HuH-7.5 (cell line): ENCODE results near the gene PPP5C.
"Not testable (repeated sequence)": the region's sequence is repeated elsewhere in the genome, so short reads cannot be mapped to it uniquely, and the experiment has no call there.

Experiments used
- DNase-seq: peaks from one replicate; pipeline ENCODE4 v3.0.0; 2011; ENCODE audit warnings: low spot score

Gene PPP5C

DNA sequence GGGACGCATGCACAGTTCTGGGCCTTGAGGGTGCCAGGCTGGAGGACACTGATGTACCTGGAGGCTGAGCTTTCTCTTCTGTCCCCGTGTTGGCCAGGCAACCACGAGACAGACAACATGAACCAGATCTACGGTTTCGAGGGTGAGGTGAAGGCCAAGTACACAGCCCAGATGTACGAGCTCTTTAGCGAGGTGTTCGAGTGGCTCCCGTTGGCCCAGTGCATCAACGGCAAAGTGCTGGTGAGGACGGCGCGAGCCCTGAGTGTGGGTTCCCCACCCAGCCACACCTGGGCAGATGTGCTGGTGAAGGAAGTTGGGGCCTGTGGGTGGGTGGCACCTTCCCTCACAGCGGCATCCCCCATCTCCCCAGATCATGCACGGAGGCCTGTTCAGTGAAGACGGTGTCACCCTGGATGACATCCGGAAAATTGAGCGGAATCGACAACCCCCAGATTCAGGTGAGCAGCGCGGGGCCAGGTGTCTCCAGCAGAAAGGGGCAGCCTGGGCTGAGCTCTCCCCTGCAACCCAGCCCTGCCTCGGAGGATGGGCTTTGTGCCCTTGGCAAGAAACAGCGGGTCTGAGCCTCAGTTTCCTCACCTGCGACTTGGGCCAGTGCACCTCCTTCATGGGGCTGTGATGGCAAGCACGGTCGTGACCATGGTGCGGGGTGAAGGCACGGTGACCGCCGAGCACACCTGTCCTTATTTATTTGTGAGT lies 40.3 kb downstream of the PPP5C start:
- DNase-seq: no peak

DNA sequence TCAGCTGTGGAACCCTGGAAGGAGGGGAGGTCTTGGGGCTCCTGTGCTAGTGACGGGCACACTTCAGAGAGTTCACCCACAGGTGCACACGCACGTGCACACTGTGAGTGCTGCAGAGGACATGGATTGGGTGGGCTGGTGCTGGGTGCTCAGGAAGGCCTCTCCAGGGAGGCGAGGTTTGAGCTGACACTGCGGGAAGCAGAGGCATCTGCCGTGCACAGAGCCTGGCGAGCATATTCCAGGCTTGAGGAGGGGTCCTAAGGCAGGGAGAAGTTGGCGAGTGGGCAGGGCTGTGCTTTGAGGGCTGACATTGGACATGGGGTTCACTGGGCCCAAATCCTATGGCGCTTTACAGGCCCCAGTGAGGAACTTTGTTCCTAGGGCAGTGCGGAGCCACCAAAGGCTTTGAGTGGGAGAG lies 40.8 kb downstream of the PPP5C start:
- DNase-seq: no peak

DNA sequence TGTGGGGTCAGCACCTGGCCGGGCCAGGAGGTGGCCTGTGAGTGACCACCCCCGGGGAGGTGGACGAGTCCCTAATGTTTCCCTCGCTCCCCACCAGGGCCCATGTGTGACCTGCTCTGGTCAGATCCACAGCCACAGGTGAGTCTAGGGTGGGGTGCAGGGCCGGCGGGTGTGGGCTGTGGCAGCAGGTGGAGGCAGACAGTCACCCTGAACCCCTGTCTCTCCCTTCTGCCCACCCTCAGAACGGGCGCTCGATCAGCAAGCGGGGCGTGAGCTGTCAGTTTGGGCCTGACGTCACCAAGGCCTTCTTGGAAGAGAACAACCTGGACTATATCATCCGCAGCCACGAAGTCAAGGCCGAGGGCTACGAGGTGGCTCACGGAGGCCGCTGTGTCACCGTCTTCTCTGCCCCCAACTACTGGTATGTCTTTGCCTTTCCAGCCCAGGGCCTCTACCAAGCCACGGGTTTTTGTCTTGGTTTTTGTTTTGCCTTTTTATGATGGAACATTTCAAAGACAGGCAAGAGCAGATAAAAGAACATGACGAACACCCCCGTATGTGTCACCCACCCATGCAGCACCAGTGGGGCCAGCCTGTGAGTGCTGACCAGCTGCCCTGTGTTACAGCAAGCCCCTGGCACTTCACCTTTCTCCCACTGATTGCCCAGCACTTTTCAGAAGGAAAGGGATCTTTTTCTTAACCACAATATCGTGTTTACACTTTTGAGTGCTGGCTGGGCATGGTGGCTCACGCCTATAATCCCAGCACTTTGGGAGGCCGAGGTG lies 41.6 kb downstream of the PPP5C start:
- no peak for DNase-seq

DNA sequence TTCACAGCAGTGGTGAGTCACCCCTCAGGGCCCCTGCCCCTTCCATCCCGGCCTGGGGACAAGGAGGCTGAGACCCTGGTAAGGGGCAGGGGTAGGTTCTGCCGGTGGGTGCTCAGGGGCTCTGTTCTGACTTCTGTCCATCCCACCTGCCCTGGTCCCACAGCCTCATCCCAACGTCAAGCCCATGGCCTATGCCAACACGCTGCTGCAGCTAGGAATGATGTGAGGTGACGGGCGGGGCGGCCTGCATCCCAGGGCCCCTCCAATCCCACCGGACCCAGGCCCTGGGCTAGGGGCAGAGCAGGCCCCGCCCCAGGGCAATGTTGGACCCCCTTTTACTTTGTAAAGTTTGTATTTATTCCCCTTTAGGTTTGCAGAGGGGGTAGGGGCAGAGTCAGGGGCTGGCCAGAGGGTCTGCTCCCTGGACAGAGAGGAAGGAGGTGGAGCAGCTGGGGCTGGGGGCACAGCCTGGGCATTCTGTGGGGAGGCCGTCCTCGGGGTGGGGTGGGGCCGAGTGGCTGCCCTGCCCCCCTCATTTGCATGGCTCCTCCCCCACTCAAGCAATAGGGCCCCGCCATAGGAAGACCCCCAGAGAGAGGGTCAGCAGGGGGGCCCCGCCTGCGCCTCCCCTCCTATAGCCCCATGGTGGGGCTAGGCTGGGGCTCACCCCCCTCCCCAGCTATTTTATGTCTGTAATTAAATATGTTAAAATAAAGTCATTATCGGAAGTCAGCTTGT lies 43.4 kb downstream of the PPP5C start:
- no peak for DNase-seq

DNA sequence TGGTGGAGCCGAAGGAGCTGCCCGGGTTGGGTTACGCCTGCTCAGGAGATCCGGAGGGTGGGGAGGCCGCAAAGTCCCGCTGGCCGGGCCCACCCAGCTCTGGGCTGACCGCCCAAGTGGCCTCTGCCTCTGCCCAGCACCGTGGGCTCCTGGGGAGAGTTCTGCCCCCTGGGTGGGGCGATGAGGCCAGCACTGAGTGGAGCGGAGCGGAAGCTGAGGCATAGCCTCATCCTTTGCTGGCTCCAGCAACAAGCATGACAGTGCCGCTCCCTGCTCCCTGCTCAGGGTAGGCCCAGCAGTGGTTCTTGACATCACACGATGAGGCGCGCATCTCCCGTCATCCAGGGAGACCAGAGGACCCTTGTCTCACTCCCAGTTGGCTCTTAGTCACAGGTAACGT lies 44.0 kb downstream of the PPP5C start:
- no peak for DNase-seq

DNA sequence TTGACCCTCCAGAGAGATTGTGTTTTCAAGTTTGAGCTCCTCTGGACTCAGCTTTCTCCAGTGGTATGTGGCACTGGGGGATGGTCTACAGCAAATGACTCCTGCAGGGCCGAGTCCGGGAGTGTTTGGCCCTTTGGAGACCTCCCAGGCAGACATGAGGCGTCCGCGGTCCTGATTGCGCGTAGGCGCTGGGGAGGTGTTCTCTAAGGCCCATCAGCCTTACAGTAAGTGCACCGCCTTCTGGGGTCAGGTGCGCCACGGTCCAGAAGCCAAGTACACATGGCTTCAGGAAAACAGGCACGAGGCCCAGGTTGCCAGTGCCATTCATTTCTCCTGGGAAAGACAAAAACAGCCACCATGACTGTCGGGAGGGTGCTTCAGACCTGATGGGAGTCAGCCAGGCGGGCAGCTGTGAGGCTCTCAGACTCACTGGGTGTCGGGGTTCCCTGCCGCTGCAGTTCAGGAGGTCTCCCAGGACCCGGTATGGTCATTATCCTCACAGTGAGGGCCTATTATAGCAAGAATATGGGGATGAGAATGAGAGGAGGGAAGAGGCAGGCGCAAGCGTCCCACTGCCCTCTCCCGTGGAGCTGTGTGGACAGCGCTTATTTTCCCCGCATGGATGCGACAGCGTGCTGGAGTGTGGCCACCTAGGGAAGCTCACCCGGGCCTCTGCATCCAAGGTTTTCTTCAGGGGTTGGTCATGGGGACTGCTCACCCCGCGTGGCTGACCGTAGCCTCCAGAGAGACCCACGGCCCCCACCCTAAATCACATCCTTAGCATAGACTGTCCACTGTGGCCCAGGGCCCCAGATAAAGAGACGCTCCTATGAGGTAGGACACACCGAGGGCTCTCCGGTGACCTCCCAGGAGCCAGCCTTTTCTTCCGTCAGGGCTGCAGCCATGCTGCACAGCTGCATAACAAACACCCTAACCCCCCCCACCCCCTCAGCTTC lies 44.7 kb downstream of the PPP5C start:
- DNase-seq: no peak

DNA sequence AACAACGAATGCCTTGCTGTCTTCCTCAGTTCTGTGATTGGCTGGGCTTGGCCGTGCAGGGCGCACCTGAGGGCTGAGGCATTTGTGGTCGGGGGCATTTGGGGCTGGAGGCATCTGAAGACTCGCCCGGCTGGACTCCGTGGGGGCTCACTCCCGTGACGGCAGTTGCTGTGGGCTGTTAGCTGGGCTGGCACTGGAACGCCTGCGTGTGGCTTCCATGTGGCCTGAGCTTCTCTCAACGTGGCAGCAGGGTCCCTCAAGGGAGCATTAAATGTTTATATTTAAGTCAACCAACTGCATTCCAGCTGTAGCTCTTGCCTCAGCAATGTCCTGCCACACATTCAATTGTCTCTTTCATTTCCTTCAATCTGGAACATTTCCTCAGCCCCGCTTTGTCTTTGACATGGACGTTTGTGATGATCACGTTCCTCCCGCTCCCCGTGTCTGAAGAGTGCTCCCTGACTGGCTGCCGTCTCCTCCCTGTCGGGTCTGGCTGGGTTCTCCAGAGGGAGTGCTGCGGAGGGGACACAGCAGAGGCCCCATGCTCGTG lies 45.4 kb downstream of the PPP5C start:
- DNase-seq: no peak

DNA sequence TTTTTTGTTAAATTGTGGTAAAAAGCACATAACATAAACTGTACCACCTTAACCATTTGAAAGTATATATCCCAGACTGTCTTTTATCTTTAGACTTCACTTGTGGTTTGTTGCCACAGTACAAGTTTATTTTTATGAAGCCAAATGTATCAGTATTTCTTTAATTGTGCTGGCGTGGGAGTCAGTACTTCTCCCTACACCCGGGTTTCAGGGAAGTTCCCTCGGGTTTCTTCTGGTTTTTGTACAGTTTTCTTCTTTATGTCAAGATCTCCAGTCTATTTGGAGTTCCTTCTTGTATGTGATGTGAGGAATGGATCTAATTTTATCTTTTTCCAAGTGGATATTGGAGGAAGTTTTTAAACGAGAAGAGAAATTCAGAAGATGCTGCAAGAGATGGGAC lies 46.0 kb downstream of the PPP5C start:
- no peak for DNase-seq

DNA sequence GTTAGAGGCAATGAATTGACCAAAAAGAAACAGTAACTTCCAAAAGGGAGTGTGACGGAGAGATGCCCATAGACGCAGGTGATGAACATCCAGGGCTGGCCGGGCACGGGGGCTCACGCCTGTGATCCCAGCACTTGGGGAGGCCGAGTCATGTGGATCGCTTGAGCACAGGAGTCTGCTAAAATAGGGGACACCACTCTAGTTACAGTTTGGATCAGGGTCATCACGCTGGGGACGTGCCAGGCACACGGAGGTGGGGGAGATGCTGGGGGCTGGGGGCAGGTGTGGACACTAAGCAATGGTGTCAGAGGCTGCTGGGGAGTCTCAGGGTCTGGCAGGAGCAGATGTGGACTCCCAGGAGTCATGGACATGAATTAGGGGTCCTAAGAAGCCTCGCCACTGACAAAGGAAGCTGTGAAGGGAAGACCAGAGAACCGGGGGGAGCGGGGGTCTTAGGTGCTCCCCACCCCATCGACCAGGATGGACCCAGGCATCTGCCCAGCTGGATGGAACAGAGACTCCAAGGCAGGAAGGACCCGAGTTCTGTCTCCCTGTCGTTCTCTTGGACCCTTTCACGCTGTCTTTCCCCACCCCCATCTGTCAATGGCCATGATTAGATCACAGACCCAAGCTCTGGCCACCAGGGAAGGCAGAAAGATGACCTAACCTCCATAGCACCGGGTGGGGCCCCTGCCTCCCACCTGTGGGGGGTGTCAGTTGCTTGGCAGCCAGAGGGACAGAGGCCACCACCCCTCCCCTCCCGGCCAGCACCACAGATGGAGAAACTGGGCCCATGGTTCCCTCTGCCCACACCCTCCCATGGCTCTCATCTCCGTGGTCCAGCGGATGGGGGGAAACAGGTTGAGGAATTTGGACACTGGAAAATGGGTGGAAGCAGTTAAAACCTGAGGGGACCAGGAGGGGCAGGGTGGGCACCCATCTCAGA lies 46.8 kb downstream of the PPP5C start:
- DNase-seq: no peak

DNA sequence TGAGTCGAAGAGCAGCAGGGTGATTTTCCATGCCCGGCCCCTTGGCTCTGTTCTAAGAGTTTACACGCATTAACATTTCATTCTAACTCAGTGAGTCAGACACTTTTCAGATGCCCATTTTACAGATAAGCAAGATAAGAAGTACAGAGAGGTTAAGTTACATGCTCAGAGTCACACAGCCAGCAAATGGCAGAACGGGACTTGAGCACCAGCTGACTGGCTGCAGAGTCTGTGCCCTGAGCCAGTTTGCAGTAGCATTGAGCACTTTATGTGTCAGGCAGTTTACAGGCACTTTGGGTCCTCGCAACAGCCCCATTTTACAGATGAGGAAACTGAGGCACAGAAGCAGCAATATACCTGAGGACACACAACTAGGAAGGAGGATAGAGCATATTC lies 47.5 kb downstream of the PPP5C start:
- no peak for DNase-seq

DNA sequence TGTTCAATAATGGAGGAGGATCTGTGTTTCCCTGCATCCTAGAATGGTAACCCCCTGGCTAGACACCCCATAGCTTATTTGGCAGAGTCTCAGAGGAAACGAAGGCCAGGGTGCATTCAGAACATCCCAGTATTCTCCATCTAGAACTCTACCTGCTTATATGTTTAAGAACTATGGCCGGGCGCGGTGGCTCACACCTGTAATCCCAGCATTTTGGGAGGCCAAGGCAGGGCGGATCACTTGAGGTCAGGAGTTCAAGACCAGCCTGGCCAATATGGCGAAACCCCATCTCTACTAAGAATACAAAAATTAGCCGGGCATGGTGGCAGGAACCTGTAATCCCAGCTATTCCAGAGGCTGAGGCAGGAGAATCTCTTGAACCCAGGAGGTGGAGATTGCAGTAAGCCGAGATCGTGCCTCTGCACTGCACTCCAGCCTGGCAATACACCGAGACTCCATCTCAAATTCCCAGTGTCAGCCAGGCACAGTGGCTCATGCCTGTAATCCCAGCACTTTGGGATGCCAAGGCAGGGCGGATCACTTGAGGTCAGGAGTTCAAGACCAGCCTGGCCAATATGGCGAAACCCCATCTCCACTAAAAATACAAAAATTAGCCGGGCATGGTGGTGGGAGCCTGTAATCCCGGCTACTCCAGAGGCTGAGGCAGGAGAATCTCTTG lies 51.1 kb downstream of the PPP5C start:
- not testable (repeated sequence) for DNase-seq

DNA sequence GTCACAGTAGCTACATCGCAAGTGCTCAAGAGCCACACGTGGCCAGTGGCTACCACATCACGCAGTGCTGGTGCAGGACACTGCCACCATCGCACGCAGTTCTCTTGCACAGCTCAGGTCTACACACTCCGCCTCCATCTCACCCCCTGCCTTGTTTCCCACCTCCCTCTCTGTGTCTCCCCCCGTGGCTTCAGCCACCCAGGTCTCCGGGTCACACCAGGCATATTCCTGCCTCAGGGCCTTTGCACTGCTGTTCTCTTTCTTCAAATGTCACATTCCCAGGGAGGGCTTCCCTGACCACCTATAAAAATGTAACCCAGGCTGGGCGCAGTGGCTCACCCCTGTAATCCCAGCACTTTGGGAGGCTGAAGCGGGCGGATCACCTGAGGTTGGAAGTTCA lies 55.8 kb downstream of the PPP5C start:
- no peak for DNase-seq

DNA sequence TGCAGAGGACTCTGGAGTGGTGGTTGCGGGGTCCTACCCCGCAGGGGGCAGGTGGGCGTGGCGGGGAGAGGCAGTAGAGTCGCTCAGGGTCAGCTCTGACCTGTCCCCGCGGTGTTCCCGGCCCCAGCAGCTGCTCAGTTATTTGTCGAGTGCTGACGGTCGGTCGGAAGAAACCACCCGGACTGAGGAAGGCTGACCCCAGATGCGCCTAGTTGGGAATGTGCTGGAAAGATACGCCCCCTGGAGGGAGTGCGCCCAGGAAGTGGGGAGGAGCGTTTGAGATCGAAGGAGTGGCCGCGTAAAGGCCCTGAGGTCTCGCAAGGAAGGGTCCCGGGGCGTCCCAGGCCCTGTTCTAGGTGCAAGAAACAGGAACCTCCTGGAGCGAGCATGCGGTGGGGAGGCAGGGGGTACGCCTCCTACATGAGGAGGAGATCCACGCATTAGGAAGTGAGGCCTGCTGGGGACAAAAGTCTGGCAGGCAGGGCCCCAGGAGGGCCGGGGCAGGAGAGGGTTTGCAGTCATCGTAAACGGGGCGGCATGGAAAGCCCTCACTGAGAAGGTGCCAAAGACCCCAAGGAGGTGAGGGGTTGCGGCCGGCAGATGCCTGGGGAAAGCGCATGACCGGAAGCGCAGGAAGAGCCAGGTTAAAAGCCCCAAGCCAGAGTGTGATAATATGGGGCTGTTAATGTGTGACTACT lies 57.3 kb downstream of the PPP5C start:
- DNase-seq: peak; percentile 59

DNA sequence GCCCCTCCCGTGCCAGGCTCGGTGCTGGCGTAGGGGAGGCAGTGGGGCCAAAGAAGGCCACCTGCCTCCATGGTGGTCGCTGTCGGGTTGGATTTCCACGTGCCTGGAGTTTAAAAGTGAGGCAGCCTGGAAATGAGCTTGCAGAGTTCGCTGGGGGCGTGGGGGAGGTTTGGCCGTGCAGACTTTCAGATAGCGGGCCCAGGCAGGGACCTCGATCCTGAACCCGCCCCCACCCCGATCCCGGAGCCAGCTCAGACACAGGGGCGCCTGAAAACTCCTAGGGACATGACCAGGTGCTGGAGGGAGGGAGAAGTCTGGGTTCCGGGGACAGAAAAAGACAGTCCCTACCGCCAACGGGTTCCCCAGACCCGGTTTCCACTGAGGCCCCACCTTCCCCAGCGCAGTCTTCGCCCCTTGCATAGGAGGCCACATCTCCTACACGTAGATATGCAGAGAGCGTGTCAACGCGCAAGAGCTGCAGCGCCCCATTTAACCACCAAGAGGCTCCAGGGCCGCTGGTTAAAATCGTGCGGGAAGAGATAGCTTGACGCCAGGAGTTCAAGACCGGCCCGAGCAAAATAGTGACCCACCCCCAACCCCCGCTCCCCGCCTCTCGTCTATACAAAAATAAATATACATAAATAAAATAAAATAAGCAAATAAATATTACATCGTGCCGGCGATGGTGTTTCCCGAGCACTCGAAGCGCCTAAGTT lies 58.0 kb downstream of the PPP5C start:
- DNase-seq: peak; percentile 68

DNA sequence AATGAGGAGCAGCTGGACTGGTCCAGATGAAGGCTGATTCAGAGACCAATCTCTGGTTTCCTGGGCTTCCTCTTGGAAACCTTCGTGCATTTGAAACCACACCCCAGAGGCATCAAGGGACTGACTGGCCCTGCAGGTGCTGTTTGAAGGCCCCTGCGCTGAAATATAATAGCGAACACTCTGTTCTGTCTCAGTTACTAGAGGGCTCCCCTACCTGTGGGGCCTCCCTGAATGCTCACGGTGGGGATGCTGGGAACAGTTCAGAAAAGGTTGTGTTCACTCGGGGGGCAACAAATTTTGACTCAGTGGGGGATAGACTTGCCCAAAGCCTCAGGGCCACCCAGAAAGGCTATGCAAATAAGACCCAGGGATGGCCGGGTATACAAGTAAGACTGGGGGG lies 60.1 kb downstream of the PPP5C start:
- DNase-seq: no peak

DNA sequence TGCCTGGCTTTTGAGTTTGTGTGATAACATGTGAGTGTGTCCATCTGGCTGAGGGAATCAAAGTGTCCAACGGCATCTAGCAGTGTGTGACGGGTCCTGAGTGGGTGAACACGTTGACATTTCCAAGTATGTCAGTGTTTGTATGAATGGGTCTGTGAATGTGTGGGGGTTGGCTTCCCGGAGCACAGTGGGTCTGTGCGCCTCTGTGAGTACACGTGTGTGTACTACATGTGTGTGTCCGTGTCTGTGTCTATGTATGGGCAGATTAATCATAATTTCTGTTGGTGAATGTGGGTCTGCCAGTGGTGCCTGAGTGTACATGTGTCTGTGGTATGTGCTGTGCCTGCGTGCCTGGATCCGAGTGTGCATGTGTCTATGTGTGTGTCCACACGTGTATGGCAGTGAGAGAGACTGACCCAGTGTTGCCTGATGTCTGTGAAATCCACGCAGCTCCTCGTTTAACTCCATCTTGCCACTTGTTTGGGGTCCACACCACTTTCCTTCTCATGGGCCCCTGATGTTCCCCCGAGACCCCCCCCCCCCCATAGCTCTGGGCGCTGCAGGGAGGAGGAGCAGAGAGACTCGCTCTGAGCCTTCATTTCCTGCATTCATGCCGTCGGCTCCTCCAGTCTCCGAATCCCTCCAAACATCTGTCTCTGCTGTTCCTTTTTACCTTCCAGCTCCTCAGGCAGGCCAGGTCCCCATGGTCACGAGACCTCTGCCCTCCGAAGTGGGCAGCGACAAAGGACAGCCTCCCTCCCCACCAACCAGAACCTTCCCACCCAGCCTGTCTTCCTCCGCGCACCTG lies 61.2 kb downstream of the PPP5C start:
- DNase-seq: no peak

DNA sequence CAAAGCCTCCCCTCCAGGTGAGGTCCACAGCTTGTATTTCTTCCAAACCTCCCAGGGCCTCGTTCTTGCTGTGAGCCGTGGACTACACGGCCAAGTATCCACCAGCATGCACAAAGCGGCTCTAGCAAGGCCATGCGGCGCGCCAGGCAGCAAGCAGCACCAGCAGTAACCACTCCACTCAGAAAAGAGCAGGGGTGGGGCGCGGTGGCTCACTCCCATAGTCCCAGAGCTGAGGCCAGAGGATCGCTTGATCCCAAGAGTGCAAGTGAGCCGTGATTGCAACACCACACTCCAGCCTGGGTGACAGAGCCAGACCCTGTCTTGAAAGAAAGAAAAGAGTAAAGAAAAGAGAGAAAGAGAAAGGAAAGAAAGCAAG lies 61.8 kb downstream of the PPP5C start:
- no peak for DNase-seq

DNA sequence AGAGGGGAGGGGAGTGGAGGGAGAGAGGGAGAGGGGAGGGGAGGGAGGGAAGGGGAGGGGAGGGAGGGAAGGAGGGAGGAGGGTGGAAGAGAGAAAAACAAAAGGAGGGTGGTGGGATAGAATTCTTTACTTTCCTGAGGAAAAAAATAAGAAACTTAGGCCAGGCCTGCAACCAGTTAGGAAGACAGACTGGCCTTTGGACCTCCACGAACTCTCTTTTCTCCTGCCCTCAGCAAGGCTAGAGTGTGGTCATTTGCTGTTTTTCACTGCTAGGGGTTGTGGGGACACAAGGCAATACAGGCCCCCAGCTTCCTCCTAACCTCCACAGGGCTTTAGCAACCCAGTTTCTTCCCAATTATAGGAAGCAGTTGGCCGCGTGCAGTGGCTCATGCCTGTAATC lies 62.3 kb downstream of the PPP5C start:
- DNase-seq: no peak
